HG03460 (cell line): ENCODE data around the gene PFN3.
"Not testable (repeated sequence)": the region's sequence is repeated elsewhere in the genome, so short reads cannot be mapped to it uniquely, and the experiment has no call there.

ENCODE experiments used
- ATAC-seq: cut with Tn5 transposase; IDR thresholded peaks from one replicate; pipeline ENCODE4 v1.9.1; 2021; ENCODE audit not compliant: unreplicated experiment

PFN3 gene

DNA sequence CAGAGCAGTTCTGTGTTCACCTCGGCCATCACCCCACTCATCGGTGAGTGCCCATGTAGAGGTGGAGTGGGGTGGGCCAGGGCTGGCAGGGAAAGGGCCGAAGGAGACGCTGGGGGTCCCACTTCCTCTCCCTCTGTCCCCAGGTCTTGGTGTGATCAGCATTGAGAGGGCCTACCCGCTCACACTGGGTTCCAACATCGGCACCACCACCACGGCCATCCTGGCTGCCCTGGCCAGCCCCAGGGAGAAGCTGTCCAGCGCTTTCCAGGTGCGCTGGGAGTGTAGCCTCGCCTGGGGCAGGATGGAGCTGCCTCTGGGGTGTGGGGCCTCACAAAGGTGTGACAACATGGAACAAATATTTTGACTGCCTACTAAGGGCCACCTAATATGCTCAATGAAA is 3.7 kb downstream of the PFN3 start:
- no peak for ATAC-seq

DNA sequence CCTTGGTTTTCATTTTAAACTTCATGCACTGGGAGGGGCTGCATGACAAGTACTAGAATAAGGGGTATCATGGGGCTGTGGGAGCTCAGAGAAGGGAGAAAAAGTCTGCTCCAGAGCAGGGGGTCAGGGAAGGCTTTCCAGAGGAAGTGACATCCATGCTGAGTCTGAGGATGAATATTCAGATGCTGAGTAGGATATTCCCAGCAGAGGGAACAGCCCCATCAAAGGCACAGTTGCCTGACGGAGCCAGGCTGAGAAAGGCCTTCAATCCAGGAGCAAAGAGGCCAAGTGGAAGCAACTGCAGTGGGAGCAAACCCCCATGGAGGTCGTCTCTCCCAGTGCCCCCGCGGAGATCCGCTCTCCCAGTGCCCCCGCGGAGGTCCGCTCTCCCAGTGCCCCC is 4.4 kb downstream of the PFN3 start:
- no peak for ATAC-seq

DNA sequence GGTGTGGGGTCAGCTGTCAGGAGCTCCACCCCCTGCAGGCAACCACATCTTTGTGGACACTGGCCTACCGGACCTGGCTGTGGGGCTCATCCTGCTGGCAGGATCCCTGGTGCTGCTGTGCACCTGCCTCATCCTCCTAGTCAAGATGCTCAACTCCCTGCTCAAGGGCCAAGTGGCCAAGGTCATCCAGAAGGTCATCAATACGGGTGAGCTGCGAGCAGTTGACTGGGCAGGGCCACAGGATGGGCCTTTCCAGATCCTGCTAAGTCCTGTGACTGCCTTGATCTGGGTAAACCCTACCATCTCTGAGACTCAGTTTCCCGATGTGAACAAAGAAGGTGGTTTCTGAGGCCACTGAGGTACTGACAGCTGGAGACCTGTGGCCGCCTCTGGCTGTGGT is 6.5 kb downstream of the PFN3 start:
- no peak for ATAC-seq

DNA sequence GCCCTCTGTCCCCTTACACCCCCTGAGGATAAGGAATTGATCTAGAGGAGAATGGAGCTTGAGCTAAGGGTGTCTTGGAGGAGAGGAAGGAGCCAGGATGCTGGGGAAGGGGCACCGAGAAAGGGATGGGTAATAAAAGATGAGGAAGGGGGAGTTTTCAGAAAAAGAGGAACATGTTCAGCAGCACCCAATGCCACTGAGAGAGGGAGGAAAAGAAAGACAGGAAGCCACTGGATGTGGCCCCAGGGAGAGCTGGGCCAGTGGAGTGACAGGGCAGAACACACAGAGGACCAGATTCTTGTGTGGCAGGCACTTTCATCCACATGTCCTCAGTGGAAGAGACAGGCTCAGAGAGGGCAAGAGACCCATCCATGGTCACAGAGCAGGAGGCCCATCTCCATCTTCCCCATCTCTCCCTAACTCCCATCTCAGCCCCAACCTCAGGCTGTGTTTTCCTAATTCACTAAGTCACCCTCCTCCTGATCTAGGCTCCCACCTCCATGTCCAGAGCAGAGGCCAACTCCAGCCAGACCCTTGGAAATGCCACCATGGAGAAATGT is 7.2 kb downstream of the PFN3 start:
- ATAC-seq, result no peak

DNA sequence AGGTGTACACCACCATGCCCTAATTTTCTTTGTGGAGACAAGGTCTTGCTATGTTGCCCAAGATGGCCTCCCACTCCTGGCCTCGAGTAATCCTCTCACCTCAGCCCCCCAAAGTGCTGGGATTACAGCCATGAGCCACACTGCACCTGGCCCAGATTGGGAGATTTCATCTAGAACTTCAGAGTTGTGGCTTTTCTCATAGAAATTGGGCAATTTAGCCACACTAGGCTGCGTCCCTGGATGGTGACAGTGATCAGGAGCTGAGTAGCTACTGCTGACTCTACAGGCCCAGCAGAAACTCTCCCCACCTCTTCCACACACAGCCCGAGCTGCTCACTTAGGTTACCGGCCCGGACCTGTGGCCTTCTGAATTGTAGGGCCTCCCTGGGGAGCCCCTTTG is 7.7 kb downstream of the PFN3 start:
- ATAC-seq, result no peak

DNA sequence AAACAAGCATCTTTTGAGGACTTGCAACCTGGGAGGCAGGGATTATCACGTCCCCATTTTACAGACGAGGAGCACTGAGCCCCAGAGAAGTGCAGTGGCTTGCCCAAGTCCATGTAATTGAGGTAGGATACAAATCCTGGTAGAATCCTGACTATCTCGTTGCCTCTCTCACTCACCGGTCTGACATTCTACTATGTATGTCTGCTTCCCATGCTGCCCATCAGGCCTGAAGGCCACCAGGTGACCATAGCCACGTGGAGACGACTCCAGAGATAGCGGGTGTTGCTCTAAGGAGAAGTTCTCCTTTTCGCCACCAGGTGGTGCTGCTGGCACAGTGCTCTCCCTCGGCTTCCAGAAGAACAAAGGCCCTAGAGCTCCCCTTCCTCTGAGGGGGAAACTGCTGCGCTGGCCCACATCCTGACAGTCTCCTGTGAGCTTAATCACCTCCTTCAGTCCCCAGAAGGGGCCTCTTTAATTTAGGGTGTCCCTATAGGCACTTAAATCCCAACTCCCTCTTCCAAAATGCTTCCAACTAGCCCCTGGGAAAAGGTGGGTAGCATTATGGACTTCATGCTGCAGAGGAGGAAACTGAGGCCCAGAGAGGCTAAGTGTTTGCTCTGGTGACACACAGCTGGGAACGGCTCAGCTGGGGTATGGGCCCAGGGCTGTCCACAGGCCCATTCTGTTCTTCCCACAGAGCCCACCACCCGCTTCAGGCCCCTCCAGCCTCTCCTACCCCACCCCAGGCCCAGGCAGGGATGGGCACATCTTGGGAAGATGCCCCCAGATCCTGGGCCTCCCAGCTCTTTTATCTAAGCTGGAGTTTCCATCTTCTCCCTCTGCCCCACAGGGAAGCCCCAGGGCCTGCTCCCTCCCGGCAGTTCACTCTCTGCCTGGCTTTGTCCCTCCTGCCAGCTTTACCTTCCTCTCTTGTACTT is 9.8 kb downstream of the PFN3 start:
- ATAC-seq, result peak; percentile 57

DNA sequence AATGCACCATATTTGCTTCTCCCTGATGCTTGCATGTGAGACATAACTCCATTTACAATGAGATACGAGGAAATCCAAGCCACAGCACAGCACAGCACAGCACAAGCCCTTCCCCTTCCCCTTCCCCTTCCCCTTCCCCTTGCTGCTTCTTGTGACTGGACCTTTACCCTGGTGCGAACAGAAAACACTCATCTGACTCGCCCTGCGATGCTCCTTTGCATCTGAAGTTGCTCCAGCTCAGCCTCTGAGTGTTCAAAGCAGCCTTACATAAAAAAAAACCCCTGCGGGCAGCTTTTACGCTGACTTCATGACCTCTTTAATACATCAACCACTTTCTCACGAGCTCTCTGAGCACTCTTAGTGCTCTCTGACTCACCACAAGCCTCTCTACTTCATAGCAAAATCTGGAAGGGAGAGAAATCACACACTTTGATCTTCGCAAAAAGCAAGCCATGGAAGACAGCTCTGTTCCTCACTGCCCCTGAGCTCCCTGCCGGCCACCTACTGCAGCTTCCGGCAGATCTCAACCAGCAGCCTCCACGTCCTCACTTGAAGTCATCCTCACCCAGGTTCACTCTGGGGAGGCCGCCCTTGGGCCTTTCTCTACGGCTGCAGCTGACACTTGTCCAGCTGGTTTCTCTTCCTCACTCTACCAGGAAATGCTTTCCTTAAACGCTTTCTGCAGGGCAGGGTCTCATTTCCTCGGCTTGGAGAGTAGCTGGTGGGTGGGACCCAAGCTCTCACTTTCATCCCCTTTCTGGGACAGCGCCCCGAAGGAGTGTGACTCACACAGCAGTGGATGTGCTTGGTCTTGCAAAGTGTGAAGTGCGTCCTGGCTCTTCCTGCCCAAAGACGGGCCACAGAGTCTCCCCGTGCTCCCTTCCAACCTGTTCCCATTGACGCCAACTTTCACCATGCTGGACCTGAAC is 11.0 kb downstream of the PFN3 start:
- ATAC-seq, result peak; percentile 39

DNA sequence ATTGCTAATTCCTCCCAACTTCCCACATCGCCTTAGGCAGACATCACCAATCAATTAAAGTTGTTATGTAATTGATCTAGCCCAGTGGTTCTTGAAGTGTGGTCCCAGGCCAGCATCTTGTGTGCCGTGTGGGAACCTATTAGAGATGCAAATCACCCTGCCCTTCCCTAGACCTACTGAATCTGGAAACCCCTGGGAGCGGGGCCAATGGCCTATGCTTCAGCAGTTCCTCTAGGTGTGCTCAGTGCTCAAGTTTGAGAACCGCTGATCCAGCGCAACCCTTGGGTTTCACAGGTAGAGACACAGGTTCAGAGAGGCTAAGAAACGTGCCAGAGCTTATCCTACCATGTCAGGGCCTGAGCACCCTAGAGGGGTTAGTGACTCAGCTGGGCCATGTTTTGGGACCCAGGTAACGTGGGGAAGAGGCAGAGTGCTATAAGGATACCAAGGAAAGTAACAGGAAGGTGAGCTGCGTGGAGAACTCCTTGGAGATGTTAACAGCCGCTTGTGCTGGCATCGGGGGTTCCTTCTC is 11.9 kb downstream of the PFN3 start:
- ATAC-seq, result no peak

DNA sequence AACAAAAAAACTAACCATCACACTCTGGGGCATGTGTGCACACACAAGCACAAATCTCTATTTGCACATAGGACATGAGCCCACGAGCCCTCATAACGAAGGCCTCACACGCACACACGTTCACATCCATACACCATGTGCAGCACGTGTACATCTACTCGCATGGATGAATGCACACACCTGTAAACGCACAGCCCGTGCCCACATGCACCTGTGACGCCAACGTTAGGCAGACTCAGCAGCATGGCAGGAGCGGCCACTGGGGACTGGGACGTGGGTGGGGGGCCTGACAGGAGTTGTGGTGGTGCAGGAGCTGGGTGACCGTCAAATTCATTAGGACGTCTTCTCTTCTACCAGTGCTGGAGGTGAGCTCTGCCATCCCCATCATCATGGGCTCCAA is 13.1 kb downstream of the PFN3 start:
- no peak for ATAC-seq

DNA sequence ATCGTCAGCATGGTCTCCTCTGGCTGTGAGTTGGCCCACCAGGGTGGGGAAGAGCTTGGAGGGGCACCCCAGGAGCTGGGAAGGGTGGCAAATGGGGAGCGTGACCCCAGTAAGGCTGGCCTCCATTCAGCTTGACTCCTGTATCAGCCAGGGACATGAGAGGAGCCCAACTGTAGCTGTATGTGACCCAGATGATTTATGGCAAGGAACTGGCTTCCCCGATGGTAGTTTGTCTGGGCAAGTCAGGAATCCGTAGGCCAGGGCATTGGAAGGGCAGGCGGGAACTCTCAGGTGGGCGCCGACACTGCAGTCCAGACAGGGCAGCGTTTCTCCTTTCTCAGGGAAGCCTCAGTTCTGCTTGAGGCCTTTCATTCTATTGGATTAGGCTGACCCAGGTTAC is 13.9 kb downstream of the PFN3 start:
- ATAC-seq, result no peak

DNA sequence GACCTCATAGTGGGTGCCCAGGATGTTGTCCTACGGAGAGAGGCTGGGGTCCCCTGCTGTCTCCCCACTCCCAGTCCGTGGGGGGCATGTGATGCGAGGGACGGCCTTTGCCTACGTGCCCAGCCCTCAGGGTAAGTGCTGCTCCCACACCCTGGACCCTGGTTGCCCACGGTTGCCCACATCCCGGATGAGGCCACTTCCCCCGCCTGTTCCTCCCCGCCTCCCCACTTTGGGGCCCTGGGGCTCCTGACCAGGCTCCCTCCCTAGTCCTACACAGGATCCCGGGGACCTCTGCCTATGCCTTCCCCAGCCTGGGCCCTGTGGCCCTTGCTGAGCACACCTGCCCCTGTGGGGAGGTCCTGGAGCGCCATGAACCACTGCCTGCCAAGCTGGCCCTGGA is 14.7 kb downstream of the PFN3 start:
- ATAC-seq, result no peak

DNA sequence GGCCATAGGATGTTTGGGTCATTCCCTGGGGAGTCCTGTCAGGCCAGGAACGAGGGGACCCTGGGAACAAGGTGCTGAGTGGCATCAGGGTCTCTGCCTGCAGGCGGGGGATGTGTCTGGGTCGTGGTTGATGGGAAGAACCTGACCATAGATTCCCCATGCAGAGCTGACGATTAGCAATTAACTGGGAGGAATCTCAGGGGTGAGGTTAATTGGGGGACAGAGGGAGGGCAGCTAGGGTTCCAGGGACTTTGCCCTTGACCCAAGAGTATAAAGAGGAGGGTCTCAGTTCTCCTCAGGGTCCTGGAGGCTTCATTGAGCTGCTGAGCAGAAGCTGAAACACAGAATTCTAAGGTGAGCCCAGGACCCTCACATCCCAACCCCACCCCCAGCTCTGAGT is 16.3 kb downstream of the PFN3 start, which contains the start of gene SLC34A1:
Gene SLC34A1 (plus strand): TSS at position 301 of the 400 bp plus-strand sequence. CDS start 1,308 bp downstream, outside the sequence.
- no peak for ATAC-seq

DNA sequence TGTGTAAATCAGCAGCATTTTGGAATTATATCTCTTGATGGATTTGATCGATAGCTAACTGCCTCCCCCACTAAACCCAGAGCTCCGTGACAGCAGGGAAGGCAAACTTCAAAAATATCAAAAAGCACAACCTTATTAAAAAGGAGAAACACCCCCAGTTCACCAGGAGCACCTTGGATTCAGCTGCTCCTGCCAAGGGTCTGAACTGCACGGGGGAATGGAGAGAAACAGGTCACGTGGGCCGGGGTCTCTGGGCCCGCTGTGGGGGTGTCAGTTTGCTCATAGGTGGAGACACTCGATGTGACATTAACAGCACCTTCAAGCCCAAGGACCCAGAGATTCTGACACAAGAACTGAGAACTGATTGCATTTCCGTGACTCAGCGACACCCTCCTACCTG is 17.3 kb downstream of the PFN3 start:
- no peak for ATAC-seq

DNA sequence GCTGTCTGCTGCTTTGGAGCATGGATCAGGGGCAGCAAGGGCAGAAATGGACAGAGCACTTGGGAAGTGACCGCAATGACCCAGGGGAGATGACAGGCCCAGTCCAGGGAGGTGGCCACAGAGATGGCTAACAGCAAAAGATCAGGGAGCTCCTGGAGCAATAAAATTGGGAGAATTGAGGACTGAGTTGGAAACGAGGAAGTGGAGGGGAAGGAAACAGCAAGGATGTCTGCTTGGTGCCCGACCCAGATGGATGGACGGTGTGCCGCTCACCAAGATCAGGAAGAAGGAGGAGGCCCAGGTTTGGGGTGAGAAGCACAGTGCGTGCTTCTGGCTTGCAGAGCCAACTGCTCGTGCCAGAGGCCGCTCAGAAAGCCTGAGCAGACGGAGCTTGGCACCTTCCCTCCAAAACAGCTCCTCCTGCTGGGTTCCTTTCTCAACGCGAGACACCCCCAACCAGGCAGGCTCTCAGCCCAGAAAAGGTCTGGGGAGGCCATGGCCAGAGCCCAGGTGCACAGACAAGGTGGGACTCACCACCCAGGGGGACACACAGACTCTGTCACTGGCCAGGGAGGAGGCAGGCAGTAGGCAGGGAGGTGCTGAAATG is 17.9 kb downstream of the PFN3 start:
- ATAC-seq, result no peak

DNA sequence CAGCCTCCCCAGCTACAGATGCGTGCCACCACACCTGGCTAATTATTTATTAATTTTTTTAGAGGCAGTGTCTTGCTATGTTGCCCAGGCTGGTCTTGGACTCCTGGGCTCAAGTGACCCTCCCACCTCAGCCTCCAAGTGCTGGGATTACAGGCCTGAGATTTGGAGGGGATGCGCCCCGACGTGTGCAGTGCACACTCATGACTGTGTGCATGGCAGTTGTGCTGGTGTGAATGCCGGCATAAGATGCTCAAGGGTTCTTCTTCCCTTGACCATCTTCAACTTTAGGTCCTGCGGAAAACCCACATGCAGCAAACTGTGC is 19.7 kb downstream of the PFN3 start:
- no peak for ATAC-seq

DNA sequence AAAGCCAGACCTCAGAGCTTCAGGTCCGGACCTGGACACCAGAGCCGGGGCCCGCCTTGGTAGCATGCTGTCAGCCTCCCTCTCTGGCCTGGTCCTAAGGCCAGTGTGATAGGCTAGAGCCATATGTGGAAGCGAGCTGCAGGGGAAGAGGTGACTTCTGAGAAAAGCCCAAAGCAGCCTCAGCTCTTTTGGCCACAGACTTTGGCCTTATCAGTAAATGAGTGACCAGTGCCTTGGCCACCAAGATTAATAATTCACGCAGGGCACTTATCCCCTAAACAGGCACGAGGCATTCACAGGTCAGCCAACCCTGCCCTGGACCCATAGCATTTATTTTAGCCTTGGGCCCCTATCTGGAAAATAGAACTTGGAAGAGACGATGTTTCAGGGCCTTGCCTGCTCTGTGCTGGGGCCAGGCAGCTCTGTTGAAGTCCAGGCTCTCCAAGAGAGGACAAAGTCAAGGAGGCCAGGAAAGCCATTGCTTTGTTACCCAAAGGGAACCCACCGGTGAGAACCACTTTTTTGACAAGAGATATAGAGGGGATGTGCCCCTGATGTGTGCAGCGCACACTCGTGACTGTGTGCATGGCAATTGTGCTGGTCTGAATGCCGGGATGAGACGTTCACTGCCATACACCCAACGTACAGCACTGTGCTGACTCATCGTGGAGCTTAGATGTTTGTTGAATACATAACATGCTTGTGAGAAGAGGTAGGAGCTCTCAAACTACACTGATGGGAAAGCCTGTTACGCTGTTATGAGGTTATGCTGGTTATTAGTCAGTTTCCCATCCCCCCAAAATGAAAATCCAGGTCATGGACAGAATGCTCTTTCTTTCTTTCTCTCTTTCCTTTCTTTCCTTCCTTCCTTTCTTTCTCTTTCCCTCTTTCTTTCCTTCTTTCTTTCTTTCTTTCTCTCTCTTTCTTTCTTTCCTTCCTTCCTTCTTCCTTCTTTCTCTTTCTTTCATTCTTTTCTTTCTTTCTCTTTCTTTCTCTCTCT is 21.3 kb downstream of the PFN3 start:
- peak; percentile 59 for ATAC-seq

DNA sequence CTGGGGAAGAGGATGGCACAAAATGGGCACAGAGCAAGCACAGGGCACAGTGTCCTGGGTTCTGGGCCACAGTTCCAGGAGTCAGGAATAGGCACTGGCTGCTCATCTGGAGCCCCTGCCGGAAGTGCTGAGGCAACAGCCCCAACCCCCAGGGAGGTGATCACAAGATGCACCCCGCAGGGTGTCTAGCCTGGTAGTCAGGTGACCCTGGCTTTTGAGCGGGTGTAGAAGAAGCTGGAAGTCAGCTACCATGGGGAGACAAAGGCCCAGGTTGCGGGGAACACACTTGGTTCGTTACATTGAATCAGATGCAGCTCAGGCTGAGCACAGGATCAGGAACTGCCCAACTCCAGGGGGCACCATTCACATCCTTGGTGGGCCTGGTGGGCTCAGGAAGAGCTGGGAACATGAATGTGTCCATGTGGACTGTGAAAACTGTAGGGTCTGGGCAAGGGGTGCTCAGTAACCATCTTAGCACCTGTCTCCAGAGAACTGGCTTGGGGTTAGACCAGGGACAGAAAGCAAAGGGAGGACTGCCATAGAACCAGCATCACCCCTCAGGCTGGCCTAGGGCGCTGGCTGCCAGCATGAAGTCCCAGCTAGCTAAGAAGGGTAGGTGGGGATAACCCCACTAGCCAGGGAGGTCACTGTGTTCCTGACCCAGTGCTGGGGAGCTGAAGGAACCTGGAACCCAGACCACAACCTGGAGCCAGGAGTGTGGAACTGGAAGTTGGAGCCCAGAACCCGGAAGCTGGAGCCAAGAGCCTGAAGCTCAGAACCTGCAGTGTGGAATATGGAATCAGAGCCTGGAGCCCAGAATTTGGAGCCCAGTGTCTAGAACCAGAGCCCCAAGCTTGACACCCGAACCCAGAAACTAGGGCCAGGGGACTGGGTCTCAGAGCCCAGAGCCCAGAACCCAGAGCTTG is 22.3 kb downstream of the PFN3 start:
- no peak for ATAC-seq

DNA sequence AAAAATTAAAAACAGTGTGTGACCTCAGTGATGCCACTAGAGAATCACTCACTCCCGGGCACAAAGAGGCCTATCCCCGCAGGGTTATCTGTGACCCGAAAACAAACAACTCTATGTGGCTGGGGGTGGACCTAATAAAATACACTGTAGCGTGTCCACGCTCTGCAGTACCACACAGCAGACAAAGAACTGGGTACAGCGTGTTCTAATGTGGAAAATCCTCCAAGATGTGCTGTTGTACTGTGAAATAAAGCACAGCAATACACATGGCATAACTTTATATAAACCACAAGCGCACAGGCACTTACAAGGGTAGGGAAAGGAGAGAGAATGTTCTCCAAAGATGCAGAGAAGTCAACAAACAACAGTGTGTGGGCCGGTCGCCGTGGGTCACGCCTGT is 24.4 kb downstream of the PFN3 start:
- no peak for ATAC-seq

DNA sequence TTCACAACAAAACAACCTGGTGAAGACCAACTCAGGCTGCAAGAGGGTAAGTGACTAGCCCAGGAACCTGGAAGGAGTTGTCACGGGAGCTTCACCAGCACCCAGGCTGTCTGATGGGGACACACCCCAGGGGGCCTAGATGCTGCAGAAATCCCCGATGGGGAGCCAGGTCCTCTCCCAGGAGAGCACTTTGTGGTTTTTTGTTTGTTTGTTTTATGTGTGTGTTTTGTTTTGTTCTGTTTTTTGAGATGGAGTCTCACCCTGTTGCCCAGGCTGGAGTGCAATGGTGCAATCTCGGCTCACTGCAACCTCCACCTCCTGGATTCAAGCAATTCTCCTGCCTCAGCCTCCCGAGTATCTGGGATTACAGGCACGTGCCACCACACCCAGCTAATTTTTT is 24.9 kb downstream of the PFN3 start:
- ATAC-seq, result not testable (repeated sequence)
